GM12874 (cell line): ENCODE data around the gene CSMD2.

Experiments used
- TF ChIP-seq, protein P1 (sequence below): IDR thresholded peaks from 2 replicates; pipeline ENCODE4 v1.5.1; 2011; ENCODE audit warnings: low read depth, mild to moderate bottlenecking, control low read depth, low read length, moderate library complexity; ENCODE audit not compliant: insufficient read depth

The CSMD2 gene

DNA sequence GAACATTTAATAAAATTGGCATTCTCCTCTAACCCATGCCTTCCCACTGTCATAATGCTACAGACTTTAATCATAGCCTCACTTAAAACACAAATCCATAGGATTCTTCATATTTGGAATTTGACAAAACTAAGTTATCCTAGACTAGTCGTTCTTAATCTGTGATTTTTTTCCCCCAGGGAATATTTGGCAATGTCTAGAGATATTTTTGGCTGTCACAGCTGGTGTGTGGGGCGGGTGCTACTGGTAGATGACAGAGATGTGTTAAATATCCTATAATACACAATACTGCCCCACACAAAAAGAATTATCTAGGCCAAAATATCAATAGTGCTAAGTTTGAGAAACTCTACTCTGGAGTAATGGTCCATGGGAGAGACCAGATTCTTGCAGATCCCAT is 396.9 kb downstream of the CSMD2 start:
- TF ChIP-seq, protein P1, sequence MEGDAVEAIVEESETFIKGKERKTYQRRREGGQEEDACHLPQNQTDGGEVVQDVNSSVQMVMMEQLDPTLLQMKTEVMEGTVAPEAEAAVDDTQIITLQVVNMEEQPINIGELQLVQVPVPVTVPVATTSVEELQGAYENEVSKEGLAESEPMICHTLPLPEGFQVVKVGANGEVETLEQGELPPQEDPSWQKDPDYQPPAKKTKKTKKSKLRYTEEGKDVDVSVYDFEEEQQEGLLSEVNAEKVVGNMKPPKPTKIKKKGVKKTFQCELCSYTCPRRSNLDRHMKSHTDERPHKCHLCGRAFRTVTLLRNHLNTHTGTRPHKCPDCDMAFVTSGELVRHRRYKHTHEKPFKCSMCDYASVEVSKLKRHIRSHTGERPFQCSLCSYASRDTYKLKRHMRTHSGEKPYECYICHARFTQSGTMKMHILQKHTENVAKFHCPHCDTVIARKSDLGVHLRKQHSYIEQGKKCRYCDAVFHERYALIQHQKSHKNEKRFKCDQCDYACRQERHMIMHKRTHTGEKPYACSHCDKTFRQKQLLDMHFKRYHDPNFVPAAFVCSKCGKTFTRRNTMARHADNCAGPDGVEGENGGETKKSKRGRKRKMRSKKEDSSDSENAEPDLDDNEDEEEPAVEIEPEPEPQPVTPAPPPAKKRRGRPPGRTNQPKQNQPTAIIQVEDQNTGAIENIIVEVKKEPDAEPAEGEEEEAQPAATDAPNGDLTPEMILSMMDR = no peak

DNA sequence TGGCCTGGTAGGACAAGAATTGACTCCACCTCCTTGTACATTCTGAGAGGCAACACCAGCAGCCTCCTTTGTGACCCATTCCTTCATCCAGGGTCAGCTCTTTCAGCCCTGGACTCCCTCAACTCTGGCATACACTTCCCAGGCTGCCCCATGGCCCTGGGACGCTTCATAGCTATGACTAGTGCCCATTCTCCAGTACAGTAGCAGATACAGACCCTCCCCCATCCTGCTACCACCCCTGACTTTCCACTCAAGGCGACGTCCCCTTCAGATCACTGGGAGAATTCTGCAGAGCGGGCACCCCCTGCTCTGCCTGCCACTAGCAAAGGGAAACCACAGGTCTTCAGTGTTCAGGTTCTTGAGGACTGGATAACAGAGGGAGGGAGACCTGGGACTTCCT is 400.9 kb downstream of the CSMD2 start:
- TF ChIP-seq, protein P1 = no peak

DNA sequence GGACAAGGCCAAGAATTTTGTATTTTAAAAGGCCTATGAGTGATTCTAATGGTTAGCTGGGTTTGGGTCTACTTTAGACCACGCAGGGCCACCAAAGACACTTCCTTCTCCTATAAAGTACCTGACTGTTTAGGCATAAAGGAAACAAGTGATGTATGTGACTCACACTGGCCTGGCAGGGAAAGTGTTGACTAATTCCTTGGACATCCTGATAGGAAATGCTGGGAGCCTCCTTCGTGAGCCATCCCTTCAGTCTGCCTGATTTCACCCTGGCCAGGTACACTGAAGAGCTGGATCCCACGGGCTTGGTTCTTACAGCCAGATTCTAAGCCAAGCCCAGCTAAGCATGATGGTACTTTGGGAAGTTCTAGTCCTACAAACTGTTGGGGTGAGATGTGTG is 401.6 kb downstream of the CSMD2 start:
- TF ChIP-seq, protein P1 = no peak

DNA sequence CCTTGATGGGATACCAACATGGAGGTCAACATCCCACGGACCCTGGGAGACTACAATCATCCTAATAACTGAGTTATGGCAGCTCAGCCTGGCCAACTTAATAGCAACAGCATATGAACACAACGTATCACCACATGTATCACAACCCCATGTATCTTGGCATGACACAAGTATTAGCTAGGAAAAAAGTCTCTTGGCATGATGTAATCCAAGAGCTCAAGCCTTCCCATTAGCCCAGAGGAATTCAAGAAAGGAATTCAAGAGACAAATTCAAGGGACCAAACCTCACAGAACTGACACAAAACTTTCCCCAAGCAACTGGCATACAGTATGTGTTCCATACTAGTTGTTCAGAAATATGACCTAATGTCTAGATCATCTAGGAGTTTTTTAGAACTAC is 402.1 kb downstream of the CSMD2 start:
- TF ChIP-seq, protein P1 = no peak

DNA sequence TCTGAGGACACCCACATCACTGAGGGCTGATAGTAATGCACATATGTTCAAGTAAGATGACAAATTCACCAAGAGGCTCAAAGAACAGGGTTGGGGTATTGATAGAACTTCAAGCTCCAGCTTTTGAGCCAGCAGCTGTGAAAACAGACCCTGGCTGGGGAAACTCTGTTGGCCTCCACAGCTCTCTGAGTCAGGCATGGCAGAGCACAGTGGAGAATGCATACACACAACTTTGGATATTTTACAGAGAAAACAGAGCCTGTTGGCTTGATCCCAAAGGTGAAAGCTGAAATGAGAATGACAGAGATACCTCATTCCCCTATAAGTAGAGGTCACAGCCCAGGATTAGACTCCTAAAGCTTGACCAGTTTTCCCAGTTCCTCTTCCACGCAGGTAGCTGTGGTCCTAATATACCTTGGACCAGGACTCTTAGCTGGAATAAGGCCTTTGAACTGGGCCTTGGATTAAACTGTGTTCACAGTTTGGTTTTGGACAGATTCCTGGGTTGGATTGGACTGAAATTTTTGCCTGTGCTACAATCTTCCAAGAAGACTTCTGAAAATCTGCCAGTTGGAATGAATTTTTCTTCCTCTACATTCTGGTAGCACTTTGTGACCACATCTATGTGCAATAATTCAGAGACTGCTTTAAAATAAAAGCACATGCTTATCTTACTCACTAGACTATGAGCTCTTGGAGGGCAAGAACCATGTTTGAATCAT is 402.8 kb downstream of the CSMD2 start:
- TF ChIP-seq, protein P1 = no peak

DNA sequence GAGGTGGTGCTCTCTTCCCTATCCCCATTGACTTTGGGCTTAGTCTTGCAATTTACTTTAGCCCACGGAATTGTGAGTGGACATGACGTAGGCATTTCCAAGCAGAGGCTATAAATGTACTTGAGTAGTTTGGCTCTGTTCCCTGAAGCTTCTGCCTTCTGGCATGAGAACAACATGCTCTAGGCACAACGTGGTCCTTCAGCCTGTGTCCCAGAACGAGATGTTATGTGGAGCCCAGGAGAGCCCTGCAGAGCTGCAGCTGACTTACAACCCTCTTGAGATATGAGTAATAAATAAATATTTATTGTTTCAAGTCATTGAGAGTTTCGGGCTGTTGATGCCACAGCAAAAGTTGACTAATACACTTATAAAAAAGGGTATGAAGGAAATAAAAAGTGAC is 406.3 kb downstream of the CSMD2 start:
- TF ChIP-seq, protein P1 = no peak

DNA sequence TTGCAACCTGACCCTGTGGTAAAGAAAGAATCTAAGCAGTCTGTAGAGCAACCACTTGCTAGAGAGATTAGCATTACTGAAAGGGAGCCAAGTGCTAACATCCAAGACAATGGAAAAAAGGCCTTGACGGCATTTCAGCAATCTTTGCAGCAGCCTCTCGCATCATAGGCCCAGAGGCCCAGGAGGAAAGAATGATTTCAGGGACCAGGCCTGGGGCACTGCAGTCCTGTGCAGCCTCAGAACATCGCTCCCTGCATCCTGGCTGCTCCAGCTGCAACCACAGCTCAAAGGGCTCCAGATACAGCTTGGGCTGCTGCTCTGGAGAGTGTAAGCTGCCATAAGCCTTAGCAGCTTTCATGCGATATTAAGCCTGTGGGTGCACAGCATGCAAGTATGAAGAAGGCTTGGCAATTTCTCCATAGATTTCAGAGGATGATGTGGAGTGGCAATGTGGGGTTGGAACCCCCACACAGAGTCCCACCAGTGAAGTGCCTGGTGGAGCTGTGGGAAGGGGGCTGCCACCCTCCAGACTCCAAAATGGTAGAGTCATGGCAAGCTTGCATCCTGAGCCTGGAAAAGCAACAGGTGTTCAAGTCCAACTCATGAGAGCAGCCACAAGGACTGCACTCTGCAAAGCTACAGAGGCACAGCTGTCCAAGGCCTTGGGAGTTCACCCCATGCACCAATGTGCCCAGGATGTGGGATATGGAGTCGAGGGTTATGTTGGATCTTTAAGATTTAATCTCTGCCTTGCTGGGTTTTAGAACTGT is 411.8 kb downstream of the CSMD2 start:
- TF ChIP-seq, protein P1 = no peak
